ENCODE data around the gene SFRP2.

DNA sequence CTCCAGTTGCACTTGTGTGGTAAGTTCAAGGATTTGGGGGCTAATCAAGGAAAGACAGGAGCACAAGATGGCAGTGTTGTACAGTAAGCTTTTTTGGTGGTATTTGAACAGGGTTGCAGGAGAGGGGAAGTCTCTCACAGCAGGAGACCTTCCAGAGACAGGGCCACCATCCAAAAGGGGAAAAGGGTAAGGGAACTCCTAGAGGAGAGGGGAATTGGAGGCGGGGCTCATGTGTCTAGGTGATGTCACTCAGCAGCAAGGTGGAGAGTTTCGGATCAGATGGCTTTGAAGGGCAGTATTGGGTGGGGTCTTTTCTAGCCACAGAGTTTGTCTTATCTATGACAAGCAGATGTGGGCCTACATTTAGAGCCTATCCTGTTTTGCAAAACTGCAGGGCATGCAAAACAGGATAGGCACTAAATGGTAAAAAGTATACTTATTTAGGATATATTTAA lies 15.6 kb downstream of the SFRP2 start:
- TF ChIP-seq POLR2A (IDR thresholded peaks at IDR 0.05; ENCODE audit: low read length) (no peak), GATA1 (IDR thresholded peaks at IDR 0.05; ENCODE audit: low read depth, low read length) (no peak)

Measured in erythroblast (primary cell).